SIG-M5 treated with dmso at 0.1 percent for 504 hours (cell line): Measurements from ENCODE around the gene ISX.
"Not testable (repeated sequence)": the region's sequence is repeated elsewhere in the genome, so short reads cannot be mapped to it uniquely, and the experiment has no call there.

Experiments
- DNase-seq: peaks from one replicate; lab custom pipeline; 2025; ENCODE audit not compliant: unreplicated experiment; lab: John Stamatoyannopoulos, UW

Gene ISX

GRCh38 chr22:35065796-35066218, at the start of gene ISX:
TSS of gene ISX (plus strand) at chr22:35066158. CDS start at chr22:35067088, 930 bp downstream.
- DNase-seq: no peak

- no peak for DNase-seq
These were observed 49.0 kb upstream of the ISX start for GRCh38 chr22:35016909-35017308.

GRCh38 chr22:35018995-35019394, 47.0 kb upstream of the ISX start:
- no peak for DNase-seq

GRCh38 chr22:35020517-35020916, 45.4 kb upstream of the ISX start:
- DNase-seq: no peak

GRCh38 chr22:35021161-35021560, 44.8 kb upstream of the ISX start:
- no peak for DNase-seq

- DNase-seq: no peak
These were observed 43.7 kb upstream of the ISX start for GRCh38 chr22:35022291-35022690.

GRCh38 chr22:35023692-35024363, 42.1 kb upstream of the ISX start:
- DNase-seq: no peak

GRCh38 chr22:35024364-35024692, 41.6 kb upstream of the ISX start:
- DNase-seq: no peak

GRCh38 chr22:35030112-35030511, 35.8 kb upstream of the ISX start:
- DNase-seq: not testable (repeated sequence)

- no peak for DNase-seq
These were observed 33.4 kb upstream of the ISX start for GRCh38 chr22:35032571-35032970.

GRCh38 chr22:35033635-35034296, 32.2 kb upstream of the ISX start:
- DNase-seq: no peak

- no peak for DNase-seq
These were observed 31.0 kb upstream of the ISX start for GRCh38 chr22:35034963-35035362.

- DNase-seq: no peak
These were observed 28.9 kb upstream of the ISX start for GRCh38 chr22:35037089-35037488.

- DNase-seq: no peak
These were observed 26.3 kb upstream of the ISX start for GRCh38 chr22:35039625-35040024.

GRCh38 chr22:35043252-35043933, 22.6 kb upstream of the ISX start:
- DNase-seq: no peak

- DNase-seq: no peak
These were observed 22.0 kb upstream of the ISX start for GRCh38 chr22:35043934-35044319.

- DNase-seq: no peak
These were observed 21.2 kb upstream of the ISX start for GRCh38 chr22:35044607-35045390.

- DNase-seq: no peak
These were observed 20.5 kb upstream of the ISX start for GRCh38 chr22:35045451-35045850.

- DNase-seq: no peak
These were observed 19.1 kb upstream of the ISX start for GRCh38 chr22:35046744-35047462.

- DNase-seq: not testable (repeated sequence)
These were observed 15.9 kb upstream of the ISX start for GRCh38 chr22:35050038-35050437.

GRCh38 chr22:35051013-35051535, 14.9 kb upstream of the ISX start:
- no peak for DNase-seq
